ENCODE data around the gene SLC35D3.
A peak's percentile ranks its signal among the peaks of the same experiment; 100 is the strongest.
"Not testable (repeated sequence)": the region's sequence is repeated elsewhere in the genome, so short reads cannot be mapped to it uniquely, and the experiment has no call there.

SLC35D3 gene

GRCh38 chr6:136921936-136922684 lies at the start of gene SLC35D3:
Gene SLC35D3, plus strand, starts transcription at chr6:136922301. Its CDS starts 128 bp downstream, at chr6:136922429.
- peak; percentile 67 for DNase-seq (ENCODE audit: low spot score)

GRCh38 chr6:136873748-136874147 lies 48.4 kb upstream of the SLC35D3 start:
- DNase-seq (ENCODE audit: low spot score) = no peak

GRCh38 chr6:136876469-136876868 lies 45.6 kb upstream of the SLC35D3 start:
- DNase-seq (ENCODE audit: low spot score) = not testable (repeated sequence)

- DNase-seq (ENCODE audit: low spot score) = no peak
Observed at GRCh38 chr6:136880748-136881460, 41.2 kb upstream of the SLC35D3 start.

GRCh38 chr6:136886091-136886490 lies 36.0 kb upstream of the SLC35D3 start:
- no peak for DNase-seq (ENCODE audit: low spot score)

GRCh38 chr6:136887953-136888352 lies 34.1 kb upstream of the SLC35D3 start:
- DNase-seq (ENCODE audit: low spot score) = no peak

- no peak for DNase-seq (ENCODE audit: low spot score)
Observed at GRCh38 chr6:136889271-136890193, 32.6 kb upstream of the SLC35D3 start.

- DNase-seq (ENCODE audit: low spot score) = no peak
Observed at GRCh38 chr6:136890194-136890839, 31.8 kb upstream of the SLC35D3 start.

- DNase-seq (ENCODE audit: low spot score) = no peak
Observed at GRCh38 chr6:136890986-136891385, 31.1 kb upstream of the SLC35D3 start.

- DNase-seq (ENCODE audit: low spot score) = no peak
Observed at GRCh38 chr6:136893187-136893586, 28.9 kb upstream of the SLC35D3 start.

- DNase-seq (ENCODE audit: low spot score) = no peak
Observed at GRCh38 chr6:136895901-136896300, 26.2 kb upstream of the SLC35D3 start.

GRCh38 chr6:136897071-136897470 lies 25.0 kb upstream of the SLC35D3 start:
- no peak for DNase-seq (ENCODE audit: low spot score)

GRCh38 chr6:136901212-136901784 lies 20.8 kb upstream of the SLC35D3 start:
- no peak for DNase-seq (ENCODE audit: low spot score)

- DNase-seq (ENCODE audit: low spot score) = not testable (repeated sequence)
Observed at GRCh38 chr6:136904477-136904876, 17.6 kb upstream of the SLC35D3 start.

GRCh38 chr6:136914947-136915346 lies 7.2 kb upstream of the SLC35D3 start:
- no peak for DNase-seq (ENCODE audit: low spot score)

- DNase-seq (ENCODE audit: low spot score) = no peak
Observed at GRCh38 chr6:136918706-136919105, 3.4 kb upstream of the SLC35D3 start.

- no peak for DNase-seq (ENCODE audit: low spot score)
Observed at GRCh38 chr6:136920216-136920615, 1.9 kb upstream of the SLC35D3 start.

GRCh38 chr6:136920671-136921380 lies 1.3 kb upstream of the SLC35D3 start:
- peak; percentile 54 for DNase-seq (ENCODE audit: low spot score)

GRCh38 chr6:136921381-136921935 lies 643 bp upstream of the SLC35D3 start:
- peak; percentile 61 for DNase-seq (ENCODE audit: low spot score)

- DNase-seq (ENCODE audit: low spot score) = no peak
Observed at GRCh38 chr6:136922685-136923006, 545 bp downstream of the SLC35D3 start.
